Rectal smooth muscle tissue (tissue), 1 donor: ENCODE data around the gene EHD3.

Experiments
- H3K27ac ChIP-seq: one replicate; pipeline ENCODE4 v1.7.0; 2013; ENCODE audit warnings: low read depth, low read length, inconsistent platforms
- H3K27me3 ChIP-seq: one replicate; pipeline ENCODE4 v1.7.0; 2013; ENCODE audit warnings: low read length; ENCODE audit not compliant: control insufficient read depth, insufficient read depth
- H3K36me3 ChIP-seq: one replicate; pipeline ENCODE4 v1.7.0; 2013; ENCODE audit warnings: low read length; ENCODE audit not compliant: control insufficient read depth, insufficient read depth
- H3K4me1 ChIP-seq: one replicate; pipeline ENCODE4 v1.7.0; 2013; ENCODE audit warnings: low read length; ENCODE audit not compliant: control insufficient read depth, insufficient read depth
- H3K4me3 ChIP-seq: one replicate; pipeline ENCODE4 v1.7.0; 2013; ENCODE audit warnings: low read length
- H3K9ac ChIP-seq: one replicate; pipeline ENCODE4 v1.7.0; 2013; ENCODE audit warnings: low read length

The EHD3 gene

GRCh38 chr2:31254237-31255203 lies 20.6 kb downstream of the EHD3 start:
- H3K4me3 ChIP-seq = no peak overlapping the region
- H3K4me1 ChIP-seq = no peaks in the 10 kb centered on the region
- H3K9ac ChIP-seq = no peak overlapping the region
- H3K27ac ChIP-seq = no peak overlapping the region
- H3K36me3 ChIP-seq = no peaks in the 10 kb centered on the region
- H3K27me3 ChIP-seq = no peaks in the 10 kb centered on the region

GRCh38 chr2:31255911-31256571 lies 22.1 kb downstream of the EHD3 start:
- Histone ChIP-seq H3K4me1 (no peaks in the 10 kb centered on the region), H3K27me3 (no peaks in the 10 kb centered on the region), H3K36me3 (no peaks in the 10 kb centered on the region), H3K4me3 (no peak overlapping the region), H3K27ac (no peak overlapping the region), H3K9ac (no peak overlapping the region)

- H3K4me3 ChIP-seq = no peak overlapping the region
- H3K4me1 ChIP-seq = no peaks in the 10 kb centered on the region
- H3K27me3 ChIP-seq = no peaks in the 10 kb centered on the region
- H3K9ac ChIP-seq = no peak overlapping the region
- H3K36me3 ChIP-seq = no peaks in the 10 kb centered on the region
- H3K27ac ChIP-seq = no peak overlapping the region
These were observed 22.8 kb downstream of the EHD3 start for GRCh38 chr2:31256611-31257382.

GRCh38 chr2:31258351-31258750 lies 24.4 kb downstream of the EHD3 start:
- Histone ChIP-seq H3K4me3 (no peak overlapping the region), H3K36me3 (no peaks in the 10 kb centered on the region), H3K27me3 (no peaks in the 10 kb centered on the region), H3K9ac (no peak overlapping the region), H3K27ac (no peak overlapping the region), H3K4me1 (no peaks in the 10 kb centered on the region)

- Histone ChIP-seq H3K4me1 (no peaks in the 10 kb centered on the region), H3K9ac (no peak overlapping the region), H3K27ac (no peak overlapping the region), H3K4me3 (no peak overlapping the region), H3K27me3 (no peaks in the 10 kb centered on the region), H3K36me3 (no peaks in the 10 kb centered on the region)
These were observed 25.1 kb downstream of the EHD3 start for GRCh38 chr2:31259075-31259474.

GRCh38 chr2:31260870-31261269 lies 26.9 kb downstream of the EHD3 start:
- H3K36me3 ChIP-seq = no peaks in the 10 kb centered on the region
- H3K4me1 ChIP-seq = no peaks in the 10 kb centered on the region
- no peak overlapping the region for H3K9ac ChIP-seq
- H3K4me3 ChIP-seq = no peak overlapping the region
- no peaks in the 10 kb centered on the region for H3K27me3 ChIP-seq
- no peak overlapping the region for H3K27ac ChIP-seq

GRCh38 chr2:31263636-31264190 lies 29.8 kb downstream of the EHD3 start:
- Histone ChIP-seq H3K27ac (no peak overlapping the region), H3K36me3 (no peaks in the 10 kb centered on the region), H3K4me1 (no peaks in the 10 kb centered on the region), H3K27me3 (no peaks in the 10 kb centered on the region), H3K9ac (no peak overlapping the region), H3K4me3 (no peak overlapping the region)

- Histone ChIP-seq H3K4me3 (no peak overlapping the region), H3K9ac (no peak overlapping the region), H3K27me3 (no peaks in the 10 kb centered on the region), H3K36me3 (no peaks in the 10 kb centered on the region), H3K27ac (no peak overlapping the region), H3K4me1 (no peaks in the 10 kb centered on the region)
These were observed 31.3 kb downstream of the EHD3 start for GRCh38 chr2:31265234-31265633.

- Histone ChIP-seq H3K27me3 (no peaks in the 10 kb centered on the region), H3K27ac (no peak overlapping the region), H3K4me1 (no peaks in the 10 kb centered on the region), H3K4me3 (no peak overlapping the region), H3K36me3 (no peaks in the 10 kb centered on the region), H3K9ac (no peak overlapping the region)
These were observed 32.9 kb downstream of the EHD3 start for GRCh38 chr2:31266804-31267203.

GRCh38 chr2:31267437-31268120 lies 33.6 kb downstream of the EHD3 start:
- Histone ChIP-seq H3K36me3 (no peaks in the 10 kb centered on the region), H3K4me1 (no peaks in the 10 kb centered on the region), H3K9ac (no peak overlapping the region), H3K27me3 (no peaks in the 10 kb centered on the region), H3K27ac (no peak overlapping the region), H3K4me3 (no peak overlapping the region)

- Histone ChIP-seq H3K27me3 (no peaks in the 10 kb centered on the region), H3K36me3 (no peaks in the 10 kb centered on the region), H3K4me3 (no peak overlapping the region), H3K9ac (no peak overlapping the region), H3K27ac (no peak overlapping the region), H3K4me1 (no peaks in the 10 kb centered on the region)
These were observed 34.4 kb downstream of the EHD3 start for GRCh38 chr2:31268344-31268743.

- no peaks in the 10 kb centered on the region for H3K36me3 ChIP-seq
- H3K27ac ChIP-seq = no peak overlapping the region
These were observed 35.1 kb downstream of the EHD3 start for GRCh38 chr2:31269087-31269486.

More at GRCh38 chr2:31269087-31269486, 35.1 kb downstream of the EHD3 start:
- Histone ChIP-seq H3K4me1 (no peaks in the 10 kb centered on the region), H3K4me3 (no peak overlapping the region), H3K9ac (no peak overlapping the region), H3K27me3 (no peaks in the 10 kb centered on the region)
